SIG-M5 (cell line): ENCODE measurements around the gene COL23A1.

Experiments used
- DNase-seq: peaks from one replicate; lab custom pipeline; 2025; lab: John Stamatoyannopoulos, UW

COL23A1 gene

GRCh38 chr5:178339272-178339671 lies 250.9 kb downstream of the COL23A1 start:
- DNase-seq = no peak

- DNase-seq = no peak
Measured at GRCh38 chr5:178338750-178339144, 251.4 kb downstream of the COL23A1 start.

GRCh38 chr5:178338126-178338749 lies 252.0 kb downstream of the COL23A1 start:
- no peak for DNase-seq

GRCh38 chr5:178337334-178337741 lies 252.9 kb downstream of the COL23A1 start:
- no peak for DNase-seq

GRCh38 chr5:178336889-178337288 lies 253.3 kb downstream of the COL23A1 start:
- DNase-seq = no peak

GRCh38 chr5:178335302-178336030 lies 254.7 kb downstream of the COL23A1 start:
- no peak for DNase-seq

GRCh38 chr5:178334861-178335260 lies 255.3 kb downstream of the COL23A1 start:
- DNase-seq = no peak

GRCh38 chr5:178333821-178334481 lies 256.2 kb downstream of the COL23A1 start:
- no peak for DNase-seq

GRCh38 chr5:178332210-178332641 lies 258.0 kb downstream of the COL23A1 start:
- DNase-seq = no peak

GRCh38 chr5:178331491-178331996 lies 258.6 kb downstream of the COL23A1 start:
- DNase-seq = no peak

GRCh38 chr5:178330791-178331404 lies 259.3 kb downstream of the COL23A1 start:
- DNase-seq = no peak

GRCh38 chr5:178328826-178329730 lies 261.1 kb downstream of the COL23A1 start:
- no peak for DNase-seq

- DNase-seq = no peak
Measured at GRCh38 chr5:178327931-178328711, 262.1 kb downstream of the COL23A1 start.

- DNase-seq = no peak
Measured at GRCh38 chr5:178327446-178327845, 262.7 kb downstream of the COL23A1 start.

GRCh38 chr5:178326374-178326715 lies 263.8 kb downstream of the COL23A1 start:
- DNase-seq = no peak

- no peak for DNase-seq
Measured at GRCh38 chr5:178325679-178326373, 264.4 kb downstream of the COL23A1 start.

- DNase-seq = no peak
Measured at GRCh38 chr5:178325311-178325678, 264.9 kb downstream of the COL23A1 start.

- DNase-seq = no peak
Measured at GRCh38 chr5:178324481-178325310, 265.5 kb downstream of the COL23A1 start.

GRCh38 chr5:178323961-178324360 lies 266.2 kb downstream of the COL23A1 start:
- DNase-seq = no peak
